T-cell (primary cell): Measurements from ENCODE around the gene LARP6. TPM values are rescaled to one million over a fixed set of nuclear protein-coding genes. Genes with fewer than 3 reads are reported as not detected.
"Not testable (repeated sequence)": the region's sequence is repeated elsewhere in the genome, so short reads cannot be mapped to it uniquely, and the experiment has no call there.

Experiments used
- ATAC-seq, 4 experiments: fragments of 200-7000 bp in 3 of 4; fragments of 150-1000 bp in 1 of 4; cut with Tn5 transposase; replicated peaks in 1 of 4; 1 replicate in 3 of 4; 2 replicates in 1 of 4; pipeline ENCODE4 v1.10.0; 2021; ENCODE audit warnings: moderate library complexity in 3 of 4, mild to moderate bottlenecking in 2 of 4, moderate number of reproducible peaks in 1 of 4
- CTCF ChIA-PET, 2 donors: fragments of 300-600 bp; sonication (Branson Sonifier 250); formaldehyde crosslinking; loops; one replicate each; lab custom pipeline; 2022; ENCODE audit warnings: antibody characterized with exemption in 2 of 2; lab: Charles Lee
- POLR2A ChIA-PET, 2 donors: fragments of 300-600 bp; sonication (Branson Sonifier 250); formaldehyde crosslinking; loops; one replicate each; lab custom pipeline; 2022; ENCODE audit warnings: antibody characterized with exemption in 2 of 2; lab: Charles Lee
- DNase-seq, 35 experiments: peaks; one replicate each; pipeline versions ENCODE4 v3.0.0 to v3.0.0-alpha.2; 2013 to 2023
- H3K27ac ChIP-seq: one replicate; pipeline ENCODE4 v1.5.1; 2013; ENCODE audit warnings: low read length
- H3K27me3 ChIP-seq, 2 experiments: replicated peaks in 1 of 2; 1 replicate in 1 of 2; 2 replicates in 1 of 2; pipeline versions ENCODE4 v1.6.1 to v1.7.0; 2013; ENCODE audit warnings: low read length in 1 of 2, mixed read lengths in 1 of 2; ENCODE audit not compliant: control insufficient read depth in 2 of 2, insufficient read depth in 2 of 2; ENCODE audit errors: extremely low read depth in 1 of 2
- H3K36me3 ChIP-seq, 2 donors: 1 replicate in 1 of 2; 2 replicates in 1 of 2; pipeline versions ENCODE4 v1.6.1 to v1.7.0; 2013; ENCODE audit warnings: low read length in 1 of 2; ENCODE audit not compliant: control insufficient read depth in 2 of 2, insufficient read depth in 1 of 2; ENCODE audit errors: extremely low read depth in 1 of 2
- H3K4me1 ChIP-seq, 2 experiments: 1 replicate in 1 of 2; 2 replicates in 1 of 2; pipeline versions ENCODE4 v1.6.1 to v1.7.0; 2013; ENCODE audit warnings: low read length in 2 of 2, mixed read lengths in 1 of 2; ENCODE audit not compliant: insufficient read depth in 2 of 2, control insufficient read depth in 1 of 2; ENCODE audit errors: extremely low read depth in 1 of 2
- H3K4me3 ChIP-seq, 2 donors: 1 replicate in 1 of 2; 2 replicates in 1 of 2; pipeline versions ENCODE4 v1.5.1 to v1.7.0; 2013; ENCODE audit warnings: mild to moderate bottlenecking in 2 of 2, low read length in 1 of 2, moderate library complexity in 1 of 2; ENCODE audit not compliant: control insufficient read depth in 1 of 2; ENCODE audit errors: extremely low read depth in 1 of 2
- H3K9me3 ChIP-seq: 2 replicates; pipeline ENCODE4 v1.7.0; 2013
- H3K27ac Mint-ChIP-seq, 2 donors: one replicate each; pipeline ENCODE4 v1.8.0; 2020 to 2021; ENCODE audit warnings: mild to moderate bottlenecking in 2 of 2, mixed read lengths in 2 of 2
- H3K27me3 Mint-ChIP-seq, 2 donors: one replicate each; pipeline ENCODE4 v1.8.0; 2021 to 2022; ENCODE audit warnings: mixed read lengths in 2 of 2
- H3K36me3 Mint-ChIP-seq: one replicate; pipeline ENCODE4 v1.8.0; 2021; ENCODE audit warnings: mixed read lengths
- H3K4me1 Mint-ChIP-seq, 3 donors: one replicate each; pipeline ENCODE4 v1.8.0; 2020 to 2022; ENCODE audit warnings: mixed read lengths in 3 of 3, mild to moderate bottlenecking in 1 of 3
- H3K4me3 Mint-ChIP-seq, 3 donors: one replicate each; pipeline ENCODE4 v1.8.0; 2020 to 2022; ENCODE audit warnings: mild to moderate bottlenecking in 3 of 3, mixed read lengths in 3 of 3, moderate library complexity in 3 of 3
- H3K9me3 Mint-ChIP-seq, 3 donors: one replicate each; pipeline ENCODE4 v1.8.0; 2020 to 2022; ENCODE audit warnings: mixed read lengths in 3 of 3
- WGBS: methylation state at CpG from one replicate; pipeline ENCODE4 v1.1.5; 2013; ENCODE audit warnings: missing lambda C conversion rate; ENCODE audit not compliant: insufficient coverage; 5-methylcytosine and 5-hydroxymethylcytosine counted together
- total RNA-seq, 35 experiments: library from RNA in 6 of 35; stranded (reverse) in 6 of 35; fragments of 120-200 nt in 1 of 35; gene quantifications; one replicate each; pipeline versions ENCODE4 v1.2.1 to v1.2.4 and lab custom pipeline; 2013 to 2026

Gene LARP6
- total RNA-seq, 5 donors from 2014 or later (not counting 1 experiment from before 2014, with no cell fraction given): 0.41 to 0.49 TPM; not detected in 3

DNA sequence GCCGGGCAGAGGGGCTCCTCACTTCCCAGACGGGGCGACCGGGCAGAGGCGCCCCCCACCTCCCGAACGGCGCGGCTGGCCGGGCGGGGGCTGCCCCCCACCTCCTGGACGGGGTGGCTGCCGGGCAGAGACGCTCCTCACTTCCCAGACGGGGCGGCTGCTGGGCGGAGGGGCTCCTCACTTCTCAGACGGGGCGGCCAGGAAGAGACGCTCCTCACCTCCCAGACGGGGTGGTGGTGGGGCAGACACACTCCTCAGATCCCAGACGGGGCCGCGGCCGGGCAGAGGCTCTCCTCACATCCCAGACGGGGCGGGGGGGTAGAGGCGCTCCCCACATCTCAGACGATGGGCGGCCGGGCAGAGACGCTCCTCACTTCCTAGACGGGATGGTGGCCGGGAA is 17.5 kb upstream of the LARP6 start:
- POLR2A ChIA-PET: interaction anchor here in 1 of 2 donors (0.6 kb wide), 1 partner anchor 1374 kb away, joined by 6 read pairs; no protein-coding TSS in a partner anchor
- H3K27ac ChIP-seq, H3K9me3 ChIP-seq, DNase-seq, H3K4me1 ChIP-seq, H3K27me3 ChIP-seq, H3K36me3 ChIP-seq, H3K9me3 Mint-ChIP-seq, ATAC-seq, H3K36me3 Mint-ChIP-seq, H3K27ac Mint-ChIP-seq, H3K4me1 Mint-ChIP-seq, CTCF ChIA-PET, H3K4me3 Mint-ChIP-seq, H3K4me3 ChIP-seq: not testable (repeated sequence)
- peaks cover 32 to 37% of the 10 kb centered on the region in 2 donors for H3K27me3 Mint-ChIP-seq
- 88% methylated on average over 11 of the region's 34 CpGs for WGBS

DNA sequence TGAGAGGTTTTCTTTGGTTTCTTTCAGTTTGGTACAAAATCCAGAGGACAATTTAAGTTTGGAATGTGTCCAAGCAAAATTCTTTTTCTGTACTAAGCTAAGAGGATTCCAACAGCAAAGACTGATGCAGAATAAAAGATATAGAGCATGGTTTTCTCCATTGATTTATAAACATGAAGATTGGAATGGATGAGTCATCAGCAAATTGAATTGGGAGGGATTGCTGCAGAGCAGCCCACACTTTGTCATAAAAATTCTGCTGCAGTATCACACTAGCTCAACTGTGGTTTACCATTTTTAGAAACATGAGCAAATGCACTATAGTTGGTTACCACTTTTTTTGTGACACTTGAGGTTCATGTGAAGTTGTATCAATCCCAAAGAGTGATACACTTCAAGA is 16.1 kb upstream of the LARP6 start:
- peaks cover 3 to 5% of the 10 kb centered on the region in 2 experiments for H3K27me3 ChIP-seq
- CTCF ChIA-PET: no interaction called here
- DNase-seq (no peak), ATAC-seq (no peak)
- H3K9me3 ChIP-seq: no peaks in the 10 kb centered on the region
- H3K36me3 ChIP-seq: no peaks in the 10 kb centered on the region
- no peaks in the 10 kb centered on the region for H3K36me3 Mint-ChIP-seq
- H3K4me1 Mint-ChIP-seq: no peaks in the 10 kb centered on the region
- peaks cover 0 to 4% (median 0%) of the 10 kb centered on the region in 3 donors for H3K9me3 Mint-ChIP-seq
- POLR2A ChIA-PET: no interaction called here
- no peak overlapping the region for H3K27ac Mint-ChIP-seq
- H3K27me3 Mint-ChIP-seq: peaks cover 30 to 31% of the 10 kb centered on the region in 2 donors
- no peak overlapping the region for H3K27ac ChIP-seq
- H3K4me3 Mint-ChIP-seq: no peak overlapping the region
- H3K4me1 ChIP-seq: no peaks in the 10 kb centered on the region
- H3K4me3 ChIP-seq: no peak overlapping the region

DNA sequence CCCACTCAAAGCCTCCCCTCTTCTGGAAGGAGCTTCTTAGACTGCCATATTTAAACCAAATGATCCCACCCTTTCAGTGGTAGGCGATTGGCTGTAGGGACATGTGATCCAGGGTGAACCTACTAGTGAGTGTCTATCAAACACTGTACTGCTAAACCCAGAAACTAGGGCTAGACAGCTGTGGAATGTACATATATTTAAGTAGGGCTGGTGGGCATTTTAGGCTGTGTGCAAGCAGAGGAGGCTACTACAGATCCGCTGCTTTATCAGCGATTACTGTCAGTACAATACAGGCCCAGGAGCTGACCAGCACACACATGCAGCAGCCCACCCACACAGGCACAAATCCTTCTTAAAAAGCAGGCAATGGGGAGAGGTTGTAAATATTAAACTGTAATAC is 15.4 kb upstream of the LARP6 start:
- Histone ChIP-seq H3K4me1 (no peaks in the 10 kb centered on the region), H3K27me3 (peaks cover 3 to 5% of the 10 kb centered on the region in 2 experiments), H3K9me3 (no peaks in the 10 kb centered on the region), H3K27ac (no peak overlapping the region), H3K36me3 (no peaks in the 10 kb centered on the region), H3K4me3 (no peak overlapping the region)
- Mint-ChIP-seq H3K27me3 (peaks cover 23 to 24% of the 10 kb centered on the region in 2 donors), H3K27ac (no peak overlapping the region), H3K9me3 (peaks cover 0 to 4% (median 0%) of the 10 kb centered on the region in 3 donors), H3K36me3 (no peaks in the 10 kb centered on the region), H3K4me1 (no peaks in the 10 kb centered on the region), H3K4me3 (no peak overlapping the region)
- DNase-seq (no peak), ATAC-seq (no peak)
- CTCF ChIA-PET: no interaction called here
- WGBS: no CpG with 5 or more reads among the region's 3 CpGs
- POLR2A ChIA-PET: no interaction called here

DNA sequence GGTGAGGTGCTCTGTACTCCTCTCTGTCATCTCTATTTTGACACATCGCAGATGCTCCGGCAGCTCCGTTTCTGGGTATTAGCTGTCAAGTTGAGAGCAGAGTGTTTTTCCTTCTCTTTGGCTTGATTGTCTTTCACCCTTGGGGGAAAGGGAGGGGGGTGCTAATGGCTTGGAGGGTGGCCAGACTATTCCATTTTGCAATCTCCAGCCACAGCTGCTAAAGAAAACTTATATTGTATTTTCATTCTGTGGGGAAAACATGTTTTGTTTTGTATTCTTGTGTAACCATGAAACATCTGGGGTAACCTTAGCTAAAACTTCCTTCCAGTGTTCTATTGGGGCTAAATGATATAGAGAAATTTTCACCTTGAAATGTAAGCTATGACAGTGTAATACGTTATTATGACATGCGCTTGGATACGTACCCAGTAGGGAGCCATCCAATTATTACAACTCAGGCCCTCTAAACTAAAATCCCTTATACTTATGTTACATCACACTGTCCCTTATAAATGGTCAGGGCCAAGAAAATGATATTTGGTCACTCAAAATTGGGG is 14.0 kb upstream of the LARP6 start:
- WGBS: no CpG with 5 or more reads among the region's 6 CpGs
- ChIA-PET CTCF (no interaction called here), POLR2A (interaction anchor here in 1 of 2 donors (0.6 kb wide), 1 partner anchor 989 kb away, joined by 3 read pairs; no protein-coding TSS in a partner anchor)
- no peaks in the 10 kb centered on the region for H3K9me3 Mint-ChIP-seq
- DNase-seq (no peak), ATAC-seq (no peak)
- Histone ChIP-seq H3K9me3 (no peaks in the 10 kb centered on the region), H3K4me3 (no peak overlapping the region), H3K27ac (no peak overlapping the region), H3K36me3 (no peaks in the 10 kb centered on the region), H3K27me3 (peaks cover 3 to 5% of the 10 kb centered on the region in 2 experiments), H3K4me1 (no peaks in the 10 kb centered on the region)
- no peak overlapping the region for H3K27ac Mint-ChIP-seq
- H3K36me3 Mint-ChIP-seq: no peaks in the 10 kb centered on the region
- peaks cover 13% of the 10 kb centered on the region in 2 donors for H3K27me3 Mint-ChIP-seq
- no peak overlapping the region for H3K4me3 Mint-ChIP-seq
- H3K4me1 Mint-ChIP-seq: no peaks in the 10 kb centered on the region

- Histone ChIP-seq H3K4me3 (no peak overlapping the region), H3K27ac (no peak overlapping the region), H3K9me3 (no peaks in the 10 kb centered on the region), H3K4me1 (no peaks in the 10 kb centered on the region), H3K27me3 (peaks cover 3 to 5% of the 10 kb centered on the region in 2 experiments), H3K36me3 (no peaks in the 10 kb centered on the region)
- Mint-ChIP-seq H3K4me3 (no peak overlapping the region), H3K27ac (no peak overlapping the region), H3K9me3 (no peaks in the 10 kb centered on the region), H3K4me1 (no peaks in the 10 kb centered on the region), H3K36me3 (no peaks in the 10 kb centered on the region), H3K27me3 (peaks cover 8% of the 10 kb centered on the region in 2 donors)
- no CpG with 5 or more reads among the region's 5 CpGs for WGBS
- CTCF ChIA-PET: no interaction called here
- ATAC-seq (no peak), DNase-seq (no peak)
- POLR2A ChIA-PET: no interaction called here
Observed at GRCh38 chr15:70866982-70867641, 13.2 kb upstream of the LARP6 start.

DNA sequence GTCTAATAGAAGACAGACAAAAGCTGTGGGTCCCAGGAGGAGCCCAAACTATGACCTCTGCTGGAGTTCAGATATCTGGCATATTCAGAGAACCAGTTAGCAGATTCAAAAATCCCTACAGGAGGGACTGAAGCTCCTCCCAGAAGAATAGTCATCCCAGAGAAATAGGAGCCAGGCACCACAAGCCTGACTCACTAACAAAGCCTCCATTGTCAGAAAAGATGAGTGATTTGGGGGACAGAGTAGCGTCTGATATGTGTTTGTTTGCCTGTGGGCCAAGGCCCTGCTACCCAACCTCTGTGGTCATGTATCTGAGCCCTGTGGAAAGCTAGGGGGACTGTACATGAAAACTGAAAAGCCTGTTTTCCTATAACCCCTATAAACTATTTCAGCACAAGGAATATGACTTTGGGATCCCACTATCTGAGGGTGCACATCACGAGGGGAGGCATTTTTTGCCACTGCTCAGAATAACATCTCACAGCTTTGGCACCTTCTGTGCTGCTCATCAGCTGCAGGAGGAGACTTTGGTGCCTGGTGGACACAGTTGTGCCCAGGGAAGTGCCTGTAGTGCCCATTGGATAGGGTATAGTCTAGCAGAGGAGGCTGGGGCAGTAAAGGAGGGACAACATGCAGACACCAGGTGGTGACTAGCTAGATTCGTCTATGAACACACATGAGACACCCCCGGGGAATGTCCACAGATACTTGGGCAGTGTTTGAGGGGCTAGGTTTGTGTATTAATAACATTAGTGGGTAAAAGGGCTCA is 9.7 kb upstream of the LARP6 start:
- Histone ChIP-seq H3K9me3 (no peaks in the 10 kb centered on the region), H3K36me3 (no peaks in the 10 kb centered on the region), H3K27ac (no peak overlapping the region), H3K27me3 (peaks cover 3 to 21% of the 10 kb centered on the region in 2 experiments), H3K4me1 (no peaks in the 10 kb centered on the region), H3K4me3 (no peak overlapping the region)
- ChIA-PET CTCF (interaction anchor here in 1 of 2 donors (0.5 kb wide), 1 partner anchor 9 kb away, joined by 4 read pairs; no protein-coding TSS in a partner anchor), POLR2A (no interaction called here)
- no peak for DNase-seq
- Mint-ChIP-seq H3K27me3 (peaks cover 15 to 18% of the 10 kb centered on the region in 2 donors), H3K4me3 (no peak overlapping the region), H3K36me3 (no peaks in the 10 kb centered on the region), H3K4me1 (no peaks in the 10 kb centered on the region), H3K9me3 (no peaks in the 10 kb centered on the region), H3K27ac (no peak overlapping the region)
- ATAC-seq: no peak
- 83% methylated on average over 1 of the region's 4 CpGs for WGBS
